ENCODE results near the gene UBA52. TPM values are rescaled to one million over a fixed set of nuclear protein-coding genes. Genes with fewer than 3 reads are reported as not detected.

UBA52 gene
- total RNA-seq, 4 donors from 2014 or later: 445 to 799 (median 753) TPM

GRCh38 chr19:18609717-18610051 is 38.0 kb downstream of the UBA52 start:
- DNase-seq: no peak
- H3K4me1 ChIP-seq: peaks cover 37 to 66% (median 45%) of the 10 kb centered on the region in 3 donors
- WGBS, 2 donors: 0 to 44% methylated on average over 1 to 2 of the region's 2 CpGs

GRCh38 chr19:18610245-18610555 is 38.5 kb downstream of the UBA52 start:
- Histone ChIP-seq H3K4me3 (no peak overlapping the region), H3K27me3 (peaks cover 34 to 97% (median 46%) of the 10 kb centered on the region in 4 donors), H3K27ac (no peak overlapping the region), H3K36me3 (no peaks in the 10 kb centered on the region), H3K9me3 (no peaks in the 10 kb centered on the region), H3K4me1 (peaks cover 37 to 62% (median 45%) of the 10 kb centered on the region in 3 donors)
- no peak for TF ChIP-seq CTCF (IDR thresholded peaks at IDR 0.05)
- TF ChIP-seq POLR2A (IDR thresholded peaks at IDR 0.05): no peak
- WGBS, 2 donors: 30% methylated on average over 2 of the region's 3 CpGs; no CpG with 5 or more reads in 1 of the 2 donors
- intact Hi-C loops (cut with DNase I): no loop called here
- DNase-seq: no peak

More at GRCh38 chr19:18609717-18610051, 38.0 kb downstream of the UBA52 start:
- H3K4me3 ChIP-seq: no peak overlapping the region
- H3K9me3 ChIP-seq: no peaks in the 10 kb centered on the region
- no peaks in the 10 kb centered on the region for H3K36me3 ChIP-seq
- H3K27ac ChIP-seq: no peak overlapping the region
- TF ChIP-seq POLR2A (IDR thresholded peaks at IDR 0.05) (no peak), CTCF (IDR thresholded peaks at IDR 0.05) (no peak)
- intact Hi-C loops (cut with DNase I): no loop called here
- peaks cover 34 to 97% (median 46%) of the 10 kb centered on the region in 4 donors for H3K27me3 ChIP-seq

GRCh38 chr19:18610556-18611326 is 39.1 kb downstream of the UBA52 start:
- H3K27ac ChIP-seq: no peak overlapping the region
- peaks cover 37 to 57% (median 42%) of the 10 kb centered on the region in 3 donors for H3K4me1 ChIP-seq
- WGBS, 2 donors: 22 to 35% methylated on average over 7 to 11 of the region's 45 CpGs
- no peak overlapping the region for H3K4me3 ChIP-seq
- intact Hi-C loops (cut with DNase I): no loop called here
- peaks cover 34 to 97% (median 46%) of the 10 kb centered on the region in 4 donors for H3K27me3 ChIP-seq
- TF ChIP-seq CTCF (IDR thresholded peaks at IDR 0.05): no peak
- TF ChIP-seq POLR2A (IDR thresholded peaks at IDR 0.05): no peak
- H3K36me3 ChIP-seq: no peaks in the 10 kb centered on the region
- DNase-seq: no peak
- H3K9me3 ChIP-seq: no peaks in the 10 kb centered on the region

- no peaks in the 10 kb centered on the region for H3K36me3 ChIP-seq
- peak overlapping the region in 2 of 4 donors; percentile 15 to 69 for H3K4me3 ChIP-seq
- intact Hi-C loops (cut with DNase I): no loop called here
- 4 to 5% methylated on average over 11 of the region's 62 CpGs for WGBS, 2 donors
- H3K4me1 ChIP-seq: peaks cover 36 to 50% (median 37%) of the 10 kb centered on the region in 3 donors
- H3K9me3 ChIP-seq: no peaks in the 10 kb centered on the region
- no peak overlapping the region for H3K27ac ChIP-seq
- peaks cover 30 to 98% (median 46%) of the 10 kb centered on the region in 4 donors for H3K27me3 ChIP-seq
- TF ChIP-seq POLR2A (IDR thresholded peaks at IDR 0.05) (no peak), CTCF (IDR thresholded peaks at IDR 0.05) (no peak)
- no peak for DNase-seq
Measured at GRCh38 chr19:18611327-18612050, 39.8 kb downstream of the UBA52 start.
